Thoracic aorta (tissue), 2 donors: Measurements from ENCODE around the gene CDKL5. TPM values are rescaled to one million over a fixed set of nuclear protein-coding genes. Genes with fewer than 3 reads are reported as not detected.

Source experiments
- ATAC-seq: fragments of 150-250 bp; one replicate; pipeline ENCODE4 v1.8.0; 2017; ENCODE audit warnings: low read depth; ENCODE audit not compliant: insufficient number of reproducible peaks, low FRiP score
- DNase-seq: peaks from one replicate; pipeline ENCODE4 v3.0.0-alpha.2; 2020; ENCODE audit warnings: low spot score
- H3K27ac ChIP-seq, 2 donors: fragments of 200-600 bp; sonication (generic); 1 replicate in 1 of 2; 2 replicates in 1 of 2; pipeline ENCODE4 v1.5.1; 2016; ENCODE audit warnings: mild to moderate bottlenecking in 2 of 2, moderate library complexity in 2 of 2
- H3K27me3 ChIP-seq: fragments of 200-600 bp; sonication (generic); replicated peaks from 2 replicates; pipeline ENCODE4 v1.6.0; 2016; ENCODE audit warnings: mild to moderate bottlenecking; ENCODE audit not compliant: insufficient read depth
- H3K36me3 ChIP-seq: fragments of 200-600 bp; sonication (generic); one replicate; pipeline ENCODE4 v1.5.1; 2016
- H3K4me1 ChIP-seq, 2 donors: fragments of 200-600 bp; sonication (generic); 1 replicate in 1 of 2; 2 replicates in 1 of 2; pipeline versions ENCODE4 v1.5.1 to v1.6.0; 2016; ENCODE audit warnings: low read depth in 2 of 2, mild to moderate bottlenecking in 1 of 2; ENCODE audit not compliant: control insufficient read depth in 1 of 2
- H3K4me3 ChIP-seq: fragments of 200-600 bp; sonication (generic); 2 replicates; pipeline ENCODE4 v1.5.1; 2016; ENCODE audit warnings: mild to moderate bottlenecking
- H3K9me3 ChIP-seq: fragments of 200-600 bp; sonication (generic); 2 replicates; pipeline ENCODE4 v1.5.1; 2016
- CTCF ChIP-seq: fragments of 200-600 bp; sonication (generic); IDR thresholded peaks from one replicate; pipeline ENCODE4 v1.5.1; 2019; ENCODE audit warnings: antibody characterized with exemption
- total RNA-seq, 2 donors: library from RNA; depleted of rRNA; stranded (reverse); fragments of >200 nt; gene quantifications; one replicate each; pipeline versions ENCODE4 v1.1.0 to v1.2.3, GENCODE V29; 2016

The CDKL5 gene
- total RNA-seq, 2 donors from 2014 or later = 13.5 to 17.2 TPM

- TF ChIP-seq CTCF = no peak
- Histone ChIP-seq H3K27me3 (no peaks in the 10 kb centered on the region), H3K27ac (no peak overlapping the region), H3K4me3 (no peak overlapping the region), H3K36me3 (no peaks in the 10 kb centered on the region), H3K4me1 (peaks cover 0 to under 1% of the 10 kb centered on the region in 2 donors), H3K9me3 (no peaks in the 10 kb centered on the region)
- DNase-seq = no peak
- ATAC-seq = no peak
These were observed 266.0 kb downstream of the CDKL5 start for GRCh38 chrX:18691431-18691830.

GRCh38 chrX:18692541-18692940, 267.1 kb downstream of the CDKL5 start:
- ATAC-seq (no peak), DNase-seq (no peak)
- Histone ChIP-seq H3K36me3 (no peaks in the 10 kb centered on the region), H3K9me3 (no peaks in the 10 kb centered on the region), H3K27me3 (no peaks in the 10 kb centered on the region), H3K4me1 (no peaks in the 10 kb centered on the region), H3K4me3 (no peak overlapping the region), H3K27ac (no peak overlapping the region)
- TF ChIP-seq CTCF = no peak

- no peaks in the 10 kb centered on the region for H3K36me3 ChIP-seq
- H3K4me1 ChIP-seq = peaks cover 0 to under 1% of the 10 kb centered on the region in 2 donors
- H3K27ac ChIP-seq = no peak overlapping the region
- H3K9me3 ChIP-seq = no peaks in the 10 kb centered on the region
- ATAC-seq = no peak
- no peak for DNase-seq
- H3K4me3 ChIP-seq = no peak overlapping the region
- H3K27me3 ChIP-seq = no peaks in the 10 kb centered on the region
- TF ChIP-seq CTCF = no peak
These were observed 271.2 kb downstream of the CDKL5 start for GRCh38 chrX:18696653-18697052.

GRCh38 chrX:18698737-18699650, 273.6 kb downstream of the CDKL5 start:
- H3K9me3 ChIP-seq = no peaks in the 10 kb centered on the region
- DNase-seq = no peak
- peaks cover 0 to 8% of the 10 kb centered on the region in 2 donors for H3K4me1 ChIP-seq
- ATAC-seq = no peak
- no peak overlapping the region for H3K4me3 ChIP-seq
- no peak overlapping the region for H3K27ac ChIP-seq
- no peak for TF ChIP-seq CTCF
- H3K27me3 ChIP-seq = no peaks in the 10 kb centered on the region
- no peaks in the 10 kb centered on the region for H3K36me3 ChIP-seq

- H3K4me3 ChIP-seq = no peak overlapping the region
- H3K9me3 ChIP-seq = no peaks in the 10 kb centered on the region
- TF ChIP-seq CTCF = no peak
- H3K4me1 ChIP-seq = peaks cover 0 to 8% of the 10 kb centered on the region in 2 donors
- ATAC-seq (no peak), DNase-seq (no peak)
- no peaks in the 10 kb centered on the region for H3K36me3 ChIP-seq
- H3K27me3 ChIP-seq = no peaks in the 10 kb centered on the region
- H3K27ac ChIP-seq = no peak overlapping the region
These were observed 276.4 kb downstream of the CDKL5 start for GRCh38 chrX:18701621-18702361.
